Fibroblast of villous mesenchyme (primary cell): ENCODE data around the gene KIAA1671. TPM values are rescaled to one million over a fixed set of nuclear protein-coding genes. Genes with fewer than 3 reads are reported as not detected.

Experiments used
- DNase-seq: peaks from one replicate; pipeline ENCODE4 v3.0.0-alpha.2; 2010; ENCODE audit warnings: low read depth
- H3K4me3 ChIP-seq: 2 replicates; pipeline ENCODE4 v1.5.1; 2011; ENCODE audit warnings: low read depth, mild to moderate bottlenecking, low read length
- CTCF ChIP-seq: IDR thresholded peaks from 2 replicates; pipeline ENCODE4 v1.5.1; 2012; ENCODE audit warnings: low read depth, mild to moderate bottlenecking, low read length; ENCODE audit not compliant: insufficient read depth
- total RNA-seq: library from RNA; depleted of rRNA; stranded (reverse); fragments of >200 nt; gene quantifications from 2 replicates; pipeline ENCODE4 v1.2.3, GENCODE V29; 2012

Gene KIAA1671
- total RNA-seq, 1 donor: 3.5 TPM

GRCh38 chr22:25016311-25016710 is 63.8 kb downstream of the KIAA1671 start:
- TF ChIP-seq CTCF: no peak
- no peak overlapping the region for H3K4me3 ChIP-seq
- DNase-seq: no peak

- no peak for TF ChIP-seq CTCF
- no peak for DNase-seq
- H3K4me3 ChIP-seq: no peak overlapping the region
Observed at GRCh38 chr22:25018009-25018408, 65.5 kb downstream of the KIAA1671 start.

DNA sequence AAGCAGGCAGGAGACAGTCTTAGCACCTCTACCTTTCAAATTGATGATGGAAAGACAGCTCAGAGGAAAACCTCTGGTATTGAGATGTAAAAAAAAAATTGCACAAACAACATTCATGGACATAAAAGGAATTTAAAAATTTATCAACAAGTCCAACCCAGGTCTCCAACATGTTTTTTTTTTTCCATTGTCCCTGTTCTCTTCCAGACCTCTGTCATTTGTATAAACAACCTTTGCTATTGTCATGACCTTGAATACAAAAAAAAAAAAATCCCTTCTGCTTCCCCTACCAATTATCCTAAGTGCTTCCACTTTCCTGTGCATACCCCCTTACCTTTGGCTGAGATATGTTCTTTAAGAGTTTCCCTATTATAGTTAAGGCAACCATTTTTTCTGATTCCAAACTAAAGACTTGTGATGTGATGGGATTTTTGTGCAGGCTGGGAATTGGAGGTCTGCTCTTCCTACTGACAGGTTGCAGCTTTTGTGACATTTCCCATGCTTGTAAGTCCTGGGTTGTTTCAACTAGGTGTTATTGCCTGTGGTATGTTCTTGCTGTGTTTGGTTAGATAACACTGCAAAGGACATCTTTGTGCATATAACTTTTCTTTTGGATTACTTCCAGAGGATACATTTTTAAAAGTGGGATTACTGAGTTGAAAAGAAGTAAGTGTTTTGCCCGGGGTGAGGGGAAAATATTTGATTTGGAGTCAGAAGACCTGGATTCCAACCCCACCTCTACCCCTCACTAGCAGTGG is 67.1 kb downstream of the KIAA1671 start:
- H3K4me3 ChIP-seq: no peak overlapping the region
- no peak for DNase-seq
- TF ChIP-seq CTCF: no peak

GRCh38 chr22:25021409-25021808 is 68.9 kb downstream of the KIAA1671 start:
- no peak for DNase-seq
- H3K4me3 ChIP-seq: no peak overlapping the region
- no peak for TF ChIP-seq CTCF

GRCh38 chr22:25021976-25022711 is 69.6 kb downstream of the KIAA1671 start:
- no peak for TF ChIP-seq CTCF
- DNase-seq: no peak
- no peak overlapping the region for H3K4me3 ChIP-seq

GRCh38 chr22:25023879-25024278 is 71.4 kb downstream of the KIAA1671 start:
- H3K4me3 ChIP-seq: no peak overlapping the region
- peak; percentile 19 for DNase-seq
- TF ChIP-seq CTCF: no peak

- H3K4me3 ChIP-seq: no peak overlapping the region
- no peak for TF ChIP-seq CTCF
- DNase-seq: no peak
Observed at GRCh38 chr22:25024895-25025294, 72.4 kb downstream of the KIAA1671 start.
